ENCODE data around the gene DLGAP4.

DNA sequence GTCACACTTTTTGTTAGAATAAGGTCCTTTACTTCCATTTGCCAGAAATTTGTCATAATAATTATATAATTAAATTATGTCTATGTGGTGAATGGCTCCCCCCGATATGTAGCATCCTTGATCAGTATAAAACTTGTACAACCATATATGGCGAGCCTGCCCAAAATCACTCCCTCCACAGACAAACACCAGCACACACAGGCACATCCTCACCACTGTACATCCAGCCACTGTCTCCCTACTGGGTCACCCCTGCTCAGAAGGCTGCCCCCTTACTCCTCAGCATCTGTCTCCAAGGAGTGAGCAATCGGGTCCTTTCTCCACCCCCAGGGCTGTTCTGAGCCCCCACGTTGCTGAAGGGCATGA, 148.2 kb downstream of the DLGAP4 start:
- TF ChIP-seq CHD4 (IDR thresholded peaks at IDR 0.05; ENCODE audit: insufficient read depth, insufficient replicate concordance, low read depth, low read length, poor library complexity, severe bottlenecking) (no peak), TAF1 (IDR thresholded peaks at IDR 0.05; ENCODE audit: control insufficient read depth, extremely low read depth, insufficient read depth, low read length, severe bottlenecking) (no peak), ADNP (tag; IDR thresholded peaks at IDR 0.05) (no peak), DNMT1 (IDR thresholded peaks at IDR 0.05) (no peak), ELF4 (CRISPR knock-in tag; IDR thresholded peaks at IDR 0.05) (no peak), TCF7 (IDR thresholded peaks at IDR 0.05; ENCODE audit: borderline replicate concordance) (no peak), CBFA2T2 (conservative IDR thresholded peaks at IDR 0.05) (no peak), POLR2A (conservative IDR thresholded peaks at IDR 0.05) (no peak), BRF2 (IDR thresholded peaks at IDR 0.05; ENCODE audit: borderline replicate concordance, insufficient read depth, insufficient read length) (no peak), CHD2 (IDR thresholded peaks at IDR 0.05; ENCODE audit: low read depth, low read length) (no peak), RFX5 (IDR thresholded peaks at IDR 0.05; ENCODE audit: low read depth, low read length) (no peak)
- TF ChIP-seq, protein P1, sequence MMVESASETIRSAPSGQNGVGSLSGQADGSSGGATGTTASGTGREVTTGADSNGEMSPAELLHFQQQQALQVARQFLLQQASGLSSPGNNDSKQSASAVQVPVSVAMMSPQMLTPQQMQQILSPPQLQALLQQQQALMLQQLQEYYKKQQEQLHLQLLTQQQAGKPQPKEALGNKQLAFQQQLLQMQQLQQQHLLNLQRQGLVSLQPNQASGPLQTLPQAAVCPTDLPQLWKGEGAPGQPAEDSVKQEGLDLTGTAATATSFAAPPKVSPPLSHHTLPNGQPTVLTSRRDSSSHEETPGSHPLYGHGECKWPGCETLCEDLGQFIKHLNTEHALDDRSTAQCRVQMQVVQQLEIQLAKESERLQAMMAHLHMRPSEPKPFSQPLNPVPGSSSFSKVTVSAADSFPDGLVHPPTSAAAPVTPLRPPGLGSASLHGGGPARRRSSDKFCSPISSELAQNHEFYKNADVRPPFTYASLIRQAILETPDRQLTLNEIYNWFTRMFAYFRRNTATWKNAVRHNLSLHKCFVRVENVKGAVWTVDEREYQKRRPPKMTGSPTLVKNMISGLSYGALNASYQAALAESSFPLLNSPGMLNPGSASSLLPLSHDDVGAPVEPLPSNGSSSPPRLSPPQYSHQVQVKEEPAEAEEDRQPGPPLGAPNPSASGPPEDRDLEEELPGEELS (CRISPR knock-in tag; IDR thresholded peaks at IDR 0.05; ENCODE audit: borderline replicate concordance), result no peak
- TF ChIP-seq, protein P2, sequence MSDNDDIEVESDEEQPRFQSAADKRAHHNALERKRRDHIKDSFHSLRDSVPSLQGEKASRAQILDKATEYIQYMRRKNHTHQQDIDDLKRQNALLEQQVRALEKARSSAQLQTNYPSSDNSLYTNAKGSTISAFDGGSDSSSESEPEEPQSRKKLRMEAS (CRISPR knock-in tag; IDR thresholded peaks at IDR 0.05), result no peak
- TF ChIP-seq, protein P3, sequence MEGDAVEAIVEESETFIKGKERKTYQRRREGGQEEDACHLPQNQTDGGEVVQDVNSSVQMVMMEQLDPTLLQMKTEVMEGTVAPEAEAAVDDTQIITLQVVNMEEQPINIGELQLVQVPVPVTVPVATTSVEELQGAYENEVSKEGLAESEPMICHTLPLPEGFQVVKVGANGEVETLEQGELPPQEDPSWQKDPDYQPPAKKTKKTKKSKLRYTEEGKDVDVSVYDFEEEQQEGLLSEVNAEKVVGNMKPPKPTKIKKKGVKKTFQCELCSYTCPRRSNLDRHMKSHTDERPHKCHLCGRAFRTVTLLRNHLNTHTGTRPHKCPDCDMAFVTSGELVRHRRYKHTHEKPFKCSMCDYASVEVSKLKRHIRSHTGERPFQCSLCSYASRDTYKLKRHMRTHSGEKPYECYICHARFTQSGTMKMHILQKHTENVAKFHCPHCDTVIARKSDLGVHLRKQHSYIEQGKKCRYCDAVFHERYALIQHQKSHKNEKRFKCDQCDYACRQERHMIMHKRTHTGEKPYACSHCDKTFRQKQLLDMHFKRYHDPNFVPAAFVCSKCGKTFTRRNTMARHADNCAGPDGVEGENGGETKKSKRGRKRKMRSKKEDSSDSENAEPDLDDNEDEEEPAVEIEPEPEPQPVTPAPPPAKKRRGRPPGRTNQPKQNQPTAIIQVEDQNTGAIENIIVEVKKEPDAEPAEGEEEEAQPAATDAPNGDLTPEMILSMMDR (IDR thresholded peaks at IDR 0.05 in 2 of 3, conservative IDR thresholded peaks at IDR 0.05 in 1 of 3; ENCODE audit: insufficient read depth in 2 of 3, low read depth in 1 of 3, low read length in 3 of 3), result no peak

Measured in K562 (cell line).